ENCODE data around the gene RTF1. TPM values are rescaled to one million over a fixed set of nuclear protein-coding genes. Genes with fewer than 3 reads are reported as not detected.

The RTF1 gene
- total RNA-seq, 1 experiment from 2014 or later, result 20.2 TPM

DNA sequence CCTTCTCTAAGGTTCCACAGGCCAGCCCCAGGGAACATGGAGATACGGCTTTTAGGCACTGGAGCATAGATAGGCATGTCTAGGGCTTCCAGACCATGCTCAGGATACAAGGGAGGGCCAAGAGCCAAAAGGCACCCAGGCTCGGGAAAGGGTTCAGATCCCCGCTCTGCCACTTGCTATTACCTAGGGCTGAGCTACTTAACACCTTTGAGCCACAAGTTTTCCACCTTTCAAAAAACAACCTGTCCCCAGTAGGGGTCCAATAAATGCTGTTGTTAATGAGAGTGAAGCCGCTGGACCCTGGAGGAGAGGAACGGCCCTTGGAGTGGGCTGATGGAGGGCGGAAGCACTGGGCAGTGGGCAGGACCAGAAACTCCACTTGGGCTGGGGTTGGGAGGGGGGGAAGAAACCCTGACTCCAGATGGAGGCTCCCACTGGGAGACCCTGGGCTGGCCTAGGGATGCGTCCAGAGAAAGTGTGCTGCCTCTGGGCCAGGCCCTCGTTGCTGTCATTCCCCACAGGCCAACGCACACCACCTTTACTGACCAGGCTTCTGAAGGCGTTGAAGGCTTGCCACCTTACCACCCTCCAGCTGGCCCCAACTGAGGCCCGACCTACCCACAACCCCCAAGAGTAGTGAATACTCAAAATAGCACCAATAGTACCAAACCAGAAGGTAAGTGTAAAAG is 68.2 kb downstream of the RTF1 start:
- DNase-seq (ENCODE audit: low read depth), result no peak

DNA sequence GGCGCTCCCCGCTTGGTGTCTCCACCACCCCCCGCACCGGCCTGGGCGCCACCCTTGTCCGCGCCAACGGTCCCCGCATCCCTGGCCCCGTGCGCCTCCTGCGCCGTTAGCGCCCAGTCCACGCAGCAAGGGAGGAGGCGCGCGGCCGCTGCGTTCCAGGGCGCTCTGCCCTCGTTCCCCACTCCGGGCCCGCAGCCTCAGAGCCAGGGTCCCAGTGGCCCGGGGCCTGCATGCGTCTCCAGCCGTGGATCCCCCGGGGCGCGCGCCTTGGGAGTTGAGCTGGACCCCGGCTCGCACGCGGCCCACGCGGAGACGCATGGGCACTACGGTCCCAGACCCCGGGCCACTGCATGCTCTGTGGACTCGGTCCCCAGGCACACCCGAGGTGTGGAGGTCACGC is 69.4 kb downstream of the RTF1 start:
- no peak for DNase-seq (ENCODE audit: low read depth)

DNA sequence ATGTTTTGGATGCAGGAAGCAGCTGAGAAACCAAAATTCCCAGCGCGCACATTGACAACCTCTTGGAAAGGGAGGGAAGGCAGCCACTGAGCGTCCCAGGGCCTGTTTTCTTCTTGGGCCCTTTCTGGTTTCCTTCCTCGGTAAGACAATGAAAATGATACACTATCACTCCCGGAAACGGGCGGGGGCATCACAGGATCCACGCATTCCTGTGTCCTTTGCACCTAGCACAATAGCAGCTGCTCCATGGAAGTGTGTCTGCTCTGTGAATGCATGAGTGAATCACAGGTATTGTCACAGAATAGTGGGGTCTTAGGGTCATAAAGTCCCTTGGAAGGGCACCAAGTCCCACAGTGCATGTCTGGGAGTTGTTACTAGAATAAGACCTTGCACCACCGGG is 70.5 kb downstream of the RTF1 start:
- no peak for DNase-seq (ENCODE audit: low read depth)

DNA sequence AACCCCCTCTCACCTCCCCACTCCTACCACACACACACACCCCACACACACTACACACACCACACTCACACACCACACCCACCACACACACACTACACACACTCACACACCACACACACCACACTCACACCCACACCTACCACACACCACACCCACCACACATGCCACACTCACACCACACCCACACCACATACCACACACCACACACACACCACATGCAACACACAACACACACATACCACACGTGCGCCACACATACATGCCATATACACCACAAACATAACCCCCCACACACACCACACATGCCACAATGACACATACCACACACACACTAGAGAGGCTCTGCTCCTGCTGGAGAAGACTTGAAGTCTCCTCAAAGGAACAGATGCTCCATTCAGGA is 70.9 kb downstream of the RTF1 start:
- DNase-seq (ENCODE audit: low read depth), result no peak

DNA sequence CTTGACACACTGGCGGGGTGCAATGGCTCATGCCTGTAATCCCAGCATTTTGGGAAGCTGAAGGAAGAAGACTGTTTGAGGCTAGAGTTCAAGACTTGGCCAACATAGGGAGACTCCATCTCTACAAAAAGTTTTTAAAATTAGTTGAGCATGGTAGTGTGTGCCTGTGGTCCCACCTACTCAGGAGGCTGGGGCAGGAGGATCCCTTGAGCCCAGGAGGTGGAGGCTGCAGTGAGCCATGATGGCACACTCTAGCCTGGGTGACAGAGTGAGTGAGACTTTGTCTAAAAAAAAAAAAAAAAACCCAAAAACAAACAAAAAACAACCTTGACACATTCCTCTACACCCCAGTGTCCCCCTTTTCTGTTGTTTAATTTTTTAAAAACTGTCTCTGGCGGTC is 72.7 kb downstream of the RTF1 start:
- DNase-seq (ENCODE audit: low read depth), result no peak

DNA sequence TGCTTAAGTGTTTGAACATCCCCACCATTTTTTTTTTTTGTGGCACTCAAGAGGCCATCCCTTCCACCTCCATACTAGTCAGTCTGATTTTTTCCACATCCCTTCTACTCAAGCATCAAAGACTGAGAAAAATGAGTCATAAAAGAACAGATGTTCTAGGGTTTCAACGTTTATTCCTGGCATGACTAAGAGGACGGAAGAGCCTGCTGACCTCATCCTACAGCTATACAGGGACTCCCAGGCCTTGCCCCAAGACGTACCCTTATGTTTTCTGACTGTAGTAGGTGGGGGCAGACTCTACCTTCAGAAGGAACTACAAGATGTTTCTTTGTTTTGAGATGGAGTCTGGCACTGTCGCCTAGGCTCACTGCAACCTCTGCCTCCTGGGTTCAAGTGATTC is 73.5 kb downstream of the RTF1 start:
- peak; percentile 99 for DNase-seq (ENCODE audit: low read depth)

DNA sequence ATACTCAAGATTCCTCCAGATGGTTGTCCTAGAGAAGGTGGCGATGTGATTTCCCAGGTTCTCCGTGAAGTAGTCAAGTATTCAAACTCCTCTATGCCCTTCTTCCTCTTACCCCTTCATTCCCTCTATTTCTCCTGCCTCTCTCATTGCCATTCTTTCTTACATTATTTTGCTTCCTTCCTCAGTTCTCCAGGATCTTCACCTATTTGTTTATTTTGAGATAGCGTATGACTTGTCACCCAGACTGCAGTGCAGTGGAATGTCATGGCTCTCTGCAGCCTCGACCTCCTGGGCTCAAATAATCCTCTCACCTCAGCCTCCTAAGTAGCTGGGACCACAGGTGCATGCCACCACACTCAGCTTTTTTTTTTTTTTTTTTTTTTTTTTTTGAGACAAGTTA is 75.0 kb downstream of the RTF1 start:
- no peak for DNase-seq (ENCODE audit: low read depth)

DNA sequence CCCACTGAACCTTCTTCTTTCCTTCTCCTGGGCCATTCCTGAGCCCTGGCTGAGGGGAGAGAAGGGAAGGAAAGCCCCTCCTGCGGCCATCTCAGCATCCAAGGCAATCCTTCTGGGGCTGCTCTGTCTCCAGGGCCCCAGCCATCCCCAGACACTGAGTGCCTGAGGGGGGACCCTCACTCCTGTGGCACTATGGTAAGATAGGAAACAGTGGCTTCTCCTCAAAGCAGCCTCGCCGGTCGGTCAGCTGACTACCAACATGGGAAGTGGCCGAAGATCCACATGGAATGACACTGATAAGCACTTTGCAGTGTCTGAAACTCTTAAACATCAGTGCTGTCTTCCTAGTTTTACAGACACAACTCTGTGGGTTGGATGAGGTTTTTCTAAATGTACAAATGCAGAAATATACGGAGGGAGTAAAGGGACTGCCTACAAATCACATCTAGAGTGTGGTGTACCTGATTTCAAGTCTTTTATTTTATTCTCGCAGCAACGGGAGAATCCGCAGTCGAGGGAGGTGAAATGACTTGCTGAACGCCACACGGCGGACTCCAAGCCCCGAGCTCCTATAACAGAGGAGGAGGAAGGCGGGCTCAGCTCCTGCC is 75.8 kb downstream of the RTF1 start:
- no peak for DNase-seq (ENCODE audit: low read depth)

DNA sequence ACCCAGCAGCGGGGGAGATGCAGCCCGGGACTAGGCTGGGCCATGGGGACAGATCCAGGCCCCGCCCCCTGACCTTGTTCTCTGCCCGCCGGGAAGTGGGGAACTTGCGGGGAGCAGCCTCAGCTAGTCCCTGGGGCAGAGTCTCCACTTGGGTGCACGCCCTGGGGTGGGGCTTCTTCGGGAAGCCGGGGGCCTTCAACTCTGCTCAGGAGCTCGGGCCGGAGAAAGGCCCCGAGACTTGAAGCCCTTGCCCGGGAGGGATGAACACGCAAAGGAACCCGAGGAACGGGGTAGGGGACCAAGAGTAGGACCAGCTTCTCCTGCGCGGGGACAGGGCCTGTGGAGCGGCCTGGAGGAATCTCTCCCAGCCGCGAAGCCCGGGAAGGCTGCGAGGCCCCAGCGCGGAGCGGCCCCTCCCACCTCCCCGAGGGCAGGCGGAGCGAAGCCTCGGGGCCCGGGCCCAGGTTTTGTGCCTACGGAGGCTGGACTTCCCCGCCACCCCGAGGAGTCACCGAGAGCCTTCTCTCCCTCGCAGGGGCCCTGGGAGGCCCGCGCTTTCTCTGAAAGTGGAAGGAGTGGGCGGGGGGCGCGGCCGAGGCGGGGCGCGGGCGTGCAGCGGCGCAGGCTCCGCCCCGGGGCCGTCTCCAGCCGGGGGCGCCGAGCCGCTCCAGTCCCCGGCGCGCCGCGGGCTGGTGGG is 76.5 kb downstream of the RTF1 start, which contains the start of gene ITPKA:
Gene ITPKA (plus strand): TSS at position 670 of the 697 bp plus-strand sequence. CDS start 54 bp downstream, outside the sequence.
- DNase-seq (ENCODE audit: low read depth), result peak; percentile 93

DNA sequence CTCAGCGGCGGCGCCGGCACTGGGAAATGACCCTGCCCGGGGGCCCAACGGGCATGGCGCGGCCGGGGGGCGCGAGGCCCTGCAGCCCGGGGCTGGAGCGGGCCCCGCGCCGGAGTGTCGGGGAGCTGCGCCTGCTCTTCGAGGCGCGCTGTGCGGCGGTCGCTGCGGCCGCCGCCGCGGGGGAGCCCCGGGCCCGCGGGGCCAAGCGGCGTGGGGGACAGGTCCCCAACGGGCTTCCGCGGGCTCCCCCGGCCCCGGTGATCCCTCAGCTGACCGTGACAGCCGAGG is 77.0 kb downstream of the RTF1 start:
- DNase-seq (ENCODE audit: low read depth), result no peak

DNA sequence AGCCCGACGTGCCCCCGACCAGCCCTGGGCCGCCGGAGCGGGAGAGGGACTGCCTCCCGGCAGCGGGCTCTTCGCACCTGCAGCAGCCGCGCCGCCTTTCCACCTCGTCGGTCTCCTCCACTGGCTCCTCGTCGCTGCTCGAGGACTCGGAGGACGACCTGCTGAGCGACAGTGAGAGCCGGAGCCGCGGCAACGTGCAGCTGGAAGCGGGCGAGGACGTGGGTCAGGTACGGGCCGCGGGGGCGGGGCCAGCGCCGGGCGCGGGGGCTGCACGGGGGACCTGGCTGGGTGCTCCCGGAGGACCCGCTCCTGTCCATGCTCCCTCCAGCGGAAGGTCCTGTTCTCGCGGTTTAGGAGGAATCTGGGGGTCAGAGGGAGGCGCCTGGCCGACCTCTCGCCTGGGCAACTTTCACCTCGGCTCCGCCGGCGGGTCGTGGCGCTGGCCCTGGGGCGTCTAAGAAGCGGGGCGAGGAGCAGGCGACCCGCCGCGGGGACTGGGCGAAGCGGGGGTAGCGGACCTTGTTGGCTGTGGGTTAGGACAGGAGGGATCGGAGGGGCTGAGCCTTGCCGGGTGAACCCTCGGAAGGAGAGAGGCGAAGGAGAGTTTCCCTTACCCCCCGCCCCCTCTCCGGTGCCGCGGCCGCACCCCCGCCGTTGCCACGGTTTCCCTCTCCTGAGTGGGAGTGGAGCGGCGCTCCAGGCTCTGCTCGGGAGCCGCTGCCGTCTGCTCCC is 77.5 kb downstream of the RTF1 start:
- no peak for DNase-seq (ENCODE audit: low read depth)

DNA sequence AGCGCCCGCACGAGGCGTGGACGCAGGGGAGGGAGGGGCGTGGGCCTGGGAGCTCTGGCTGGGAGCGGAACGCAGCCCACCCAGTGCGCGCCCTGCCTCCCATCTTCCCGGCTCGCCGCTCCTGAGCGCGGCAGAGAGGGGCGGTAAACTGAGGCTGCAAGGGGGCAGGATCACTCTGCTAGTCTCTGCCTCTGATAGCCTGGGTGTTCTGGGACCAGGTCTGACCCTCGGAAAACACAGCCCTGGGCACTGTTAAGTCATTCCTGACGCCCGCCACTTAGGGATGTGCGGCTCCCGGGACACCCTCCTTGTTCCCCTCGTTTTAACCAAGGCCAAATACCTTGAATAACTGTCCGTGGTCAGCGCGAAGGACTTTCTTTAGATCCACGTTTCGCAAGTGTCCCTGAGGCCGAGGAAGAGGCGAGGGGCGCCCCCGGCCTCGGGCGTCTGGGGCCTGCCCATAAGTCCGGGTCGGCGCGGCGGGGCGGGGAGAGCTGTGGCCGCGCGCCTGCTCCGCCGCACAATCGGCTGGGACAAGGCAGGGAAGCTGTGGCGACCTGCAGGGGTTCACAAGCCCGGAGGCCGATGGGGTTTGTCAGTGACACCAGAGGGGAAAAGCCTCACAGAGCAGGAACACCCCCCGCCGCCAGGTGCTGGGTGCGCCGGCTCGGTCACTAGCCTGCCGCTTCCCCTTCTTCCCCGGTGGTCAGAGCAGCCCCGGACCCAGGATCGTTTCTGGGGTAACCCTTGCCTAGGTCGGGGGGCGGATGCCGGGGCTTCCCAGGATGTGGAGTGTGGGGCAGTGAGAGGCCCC is 78.2 kb downstream of the RTF1 start:
- DNase-seq (ENCODE audit: low read depth), result no peak

DNA sequence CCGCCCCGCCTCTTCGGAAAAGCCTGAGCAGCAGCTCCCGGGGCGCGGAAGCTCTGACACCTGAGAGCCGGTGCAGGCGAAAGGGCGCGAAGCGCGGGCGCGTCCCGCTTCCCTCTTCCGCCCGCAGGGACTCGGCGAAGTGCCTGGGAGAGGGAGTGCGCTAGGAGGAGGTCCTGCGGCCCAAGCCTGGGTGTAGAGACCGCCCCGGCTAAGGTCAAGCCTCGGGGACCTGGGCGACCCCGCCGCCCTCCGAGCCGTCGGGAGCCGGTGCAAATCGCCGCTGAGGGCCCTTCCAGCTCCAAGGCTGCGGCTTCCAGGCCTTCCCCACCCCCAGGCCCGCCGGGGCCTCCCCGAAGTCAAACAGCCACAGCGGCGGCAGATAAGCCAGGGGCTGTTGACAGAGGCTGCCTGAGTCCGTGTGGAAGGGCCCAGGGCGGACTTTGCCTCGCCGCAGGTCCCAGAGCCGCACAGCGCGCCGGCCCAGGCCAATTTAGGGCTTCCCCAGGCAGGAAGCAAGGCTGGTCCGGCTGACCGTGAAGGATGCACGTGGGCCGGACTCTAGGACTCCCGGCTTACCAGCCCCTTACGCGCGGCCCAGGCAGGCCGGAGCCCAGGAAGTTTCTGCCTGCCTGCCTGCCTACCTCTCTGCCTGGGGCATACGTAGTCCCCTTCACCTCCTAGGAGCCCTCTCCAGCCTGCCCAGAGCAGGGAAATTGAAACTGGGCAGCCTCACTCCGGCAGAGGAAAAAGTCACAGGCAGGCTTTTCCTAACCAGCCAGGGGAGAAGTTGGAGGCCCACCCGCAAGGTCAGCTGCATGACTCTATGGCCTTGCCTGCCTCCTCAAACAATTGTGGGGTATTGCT is 79.1 kb downstream of the RTF1 start:
- no peak for DNase-seq (ENCODE audit: low read depth)

DNA sequence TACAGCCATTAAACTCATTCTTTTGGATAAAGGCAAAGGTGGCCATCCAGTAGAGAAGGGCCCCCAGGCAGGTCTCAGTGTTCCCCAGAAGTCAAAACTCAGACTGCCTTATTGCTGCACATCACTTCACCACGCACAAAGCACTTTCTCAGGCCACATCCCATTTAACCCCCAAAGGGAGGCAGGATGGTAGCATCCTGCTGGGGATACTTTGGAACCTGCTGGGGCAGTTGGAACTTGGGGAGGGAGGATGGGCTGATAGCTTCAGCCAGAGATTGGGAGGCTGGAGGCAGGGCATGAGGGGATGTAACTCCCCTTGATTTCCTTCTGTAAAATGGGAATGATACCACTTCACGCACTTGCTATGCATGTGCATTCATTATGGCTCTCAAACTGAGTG is 81.8 kb downstream of the RTF1 start:
- DNase-seq (ENCODE audit: low read depth), result no peak

DNA sequence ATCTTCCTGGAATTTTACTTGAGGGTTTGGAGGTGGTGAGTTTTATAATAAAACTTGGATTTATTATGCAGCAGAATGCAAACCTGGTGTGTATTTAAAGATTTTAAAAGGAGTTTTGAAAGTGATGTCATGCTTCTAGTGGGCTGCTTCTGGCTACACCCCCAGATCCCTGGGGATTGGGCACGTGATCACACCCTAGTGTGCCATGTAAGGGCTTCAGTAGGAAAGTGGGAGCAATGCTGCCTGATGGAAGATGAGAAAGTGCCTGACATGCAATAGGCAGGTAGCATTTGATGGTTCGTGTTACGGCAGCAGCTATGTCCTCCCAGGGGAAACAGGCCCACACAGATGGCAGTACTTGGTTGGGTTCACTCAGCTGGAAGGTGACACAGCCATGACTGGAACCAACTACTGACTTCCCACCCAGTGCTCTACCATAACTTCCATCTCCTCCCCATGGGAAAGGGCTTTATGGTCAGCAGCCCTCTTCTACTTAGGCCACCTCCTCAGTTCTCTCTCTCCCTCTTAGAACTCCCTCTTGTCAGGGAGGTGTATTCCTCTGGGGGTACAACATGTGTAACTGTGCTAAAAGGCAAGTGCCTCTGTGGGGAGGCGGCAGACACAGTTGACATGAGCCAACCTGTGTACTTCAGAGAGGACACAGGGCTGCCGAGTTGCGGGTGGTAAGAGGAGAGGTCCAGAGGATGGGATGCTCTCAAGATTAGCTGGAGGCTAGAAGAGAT is 82.4 kb downstream of the RTF1 start:
- DNase-seq (ENCODE audit: low read depth), result no peak

DNA sequence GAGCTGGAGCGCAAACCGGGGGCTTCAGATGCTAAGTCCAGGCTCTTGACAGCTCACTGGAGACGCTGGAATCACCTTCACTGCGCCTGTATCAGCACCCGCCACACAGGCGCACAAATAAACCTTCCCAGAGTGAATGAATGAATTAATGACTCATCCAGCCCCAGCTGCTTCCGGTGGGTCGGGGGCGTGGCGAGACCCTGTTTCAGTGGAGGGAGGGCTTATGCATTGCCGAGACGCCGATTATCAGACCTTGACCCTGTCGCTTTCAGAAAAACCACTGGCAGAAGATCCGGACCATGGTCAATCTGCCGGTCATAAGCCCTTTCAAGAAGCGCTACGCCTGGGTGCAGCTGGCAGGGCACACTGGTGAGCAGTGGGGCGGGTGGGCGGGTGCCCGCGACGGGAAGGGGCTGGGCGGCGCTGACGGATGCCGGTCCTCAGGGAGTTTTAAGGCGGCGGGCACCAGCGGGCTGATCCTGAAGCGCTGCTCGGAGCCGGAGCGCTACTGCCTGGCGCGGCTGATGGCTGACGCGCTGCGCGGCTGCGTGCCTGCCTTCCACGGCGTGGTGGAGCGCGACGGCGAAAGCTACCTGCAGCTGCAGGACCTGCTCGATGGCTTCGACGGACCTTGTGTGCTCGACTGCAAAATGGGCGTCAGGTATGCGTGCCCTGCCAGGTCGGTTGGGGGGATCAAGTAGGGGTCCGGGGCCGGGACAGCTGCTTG is 84.5 kb downstream of the RTF1 start:
- no peak for DNase-seq (ENCODE audit: low read depth)

DNA sequence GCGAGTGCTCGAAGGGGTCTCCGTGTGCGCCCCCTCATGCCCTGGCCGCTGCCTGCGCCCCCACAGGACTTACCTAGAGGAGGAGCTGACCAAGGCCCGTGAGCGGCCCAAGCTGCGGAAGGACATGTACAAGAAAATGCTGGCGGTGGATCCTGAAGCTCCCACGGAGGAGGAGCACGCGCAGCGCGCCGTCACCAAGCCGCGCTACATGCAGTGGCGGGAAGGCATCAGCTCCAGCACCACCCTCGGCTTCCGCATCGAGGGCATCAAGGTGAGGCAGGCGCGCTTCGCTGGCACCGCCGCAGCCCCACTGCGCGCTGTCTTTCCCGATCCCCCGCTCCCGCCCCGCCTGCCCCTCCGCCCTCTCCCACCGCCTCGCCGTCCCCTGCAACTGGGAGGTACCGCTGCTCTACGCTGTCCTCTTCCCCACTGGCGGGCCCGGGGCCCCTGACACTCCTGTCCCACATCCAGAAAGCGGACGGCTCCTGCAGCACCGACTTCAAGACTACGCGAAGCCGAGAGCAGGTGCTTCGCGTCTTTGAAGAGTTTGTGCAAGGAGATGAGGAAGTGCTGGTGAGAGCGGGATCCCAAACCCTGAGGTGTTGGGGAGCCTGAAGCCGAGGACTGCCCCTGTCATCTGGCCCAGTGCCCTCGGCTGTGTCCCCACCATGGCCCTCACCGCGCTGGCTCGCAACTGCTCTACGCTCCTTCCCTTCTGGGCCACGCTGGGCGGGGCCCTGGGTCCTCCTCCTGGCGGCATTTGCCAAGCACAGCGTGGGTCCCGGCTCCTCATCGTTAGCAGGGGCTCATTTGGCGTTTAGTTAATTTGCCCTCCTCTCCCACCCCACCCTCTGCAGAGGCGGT is 85.3 kb downstream of the RTF1 start:
- DNase-seq (ENCODE audit: low read depth), result no peak

Measured in HT1080 (cell line).